ENCODE data around the gene TRPM3.
"Not testable (repeated sequence)": the region's sequence is repeated elsewhere in the genome, so short reads cannot be mapped to it uniquely, and the experiment has no call there.

Gene TRPM3

GRCh38 chr9:70746760-70747159 is 374.7 kb downstream of the TRPM3 start:
- peak; percentile 11 for DNase-seq

DNA sequence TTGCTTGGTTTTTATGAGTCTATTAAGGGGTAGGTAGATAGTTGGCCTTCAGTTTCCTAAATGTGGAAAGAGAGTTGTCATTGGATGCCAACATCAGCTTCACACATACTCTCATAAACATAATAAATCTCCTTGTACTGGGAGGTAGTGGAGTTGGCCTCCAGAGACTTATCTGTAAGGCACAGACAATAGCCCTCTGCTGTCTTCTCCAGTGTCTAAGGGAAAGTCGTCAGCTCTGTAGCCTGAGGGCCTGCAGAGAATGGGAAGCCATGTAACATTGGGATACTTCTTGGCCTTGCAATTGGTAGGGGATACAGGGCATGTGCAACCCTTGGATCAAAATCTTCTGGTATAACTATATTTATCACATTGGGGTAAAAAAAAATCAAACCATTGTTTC is 375.1 kb downstream of the TRPM3 start:
- no peak for DNase-seq

DNA sequence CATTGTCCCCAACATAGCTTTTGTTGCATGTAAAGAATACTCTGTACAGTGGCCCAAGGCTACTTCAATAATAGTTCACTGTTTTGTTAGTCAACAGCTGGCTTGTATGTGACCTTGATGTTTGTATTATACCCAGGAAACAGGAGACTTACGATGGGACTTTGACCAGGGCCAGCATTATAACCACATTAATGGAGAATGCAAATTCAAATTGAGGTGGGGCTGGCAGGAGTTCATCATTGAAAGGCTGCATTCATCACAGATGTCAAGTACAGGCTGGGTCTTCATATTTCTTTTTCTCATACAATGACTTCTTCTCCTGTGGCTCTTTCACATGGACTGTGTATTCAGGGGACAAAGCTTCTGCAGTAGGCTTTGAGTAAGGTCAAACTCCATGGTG is 396.6 kb downstream of the TRPM3 start:
- not testable (repeated sequence) for DNase-seq

- not testable (repeated sequence) for DNase-seq
These were observed 397.4 kb downstream of the TRPM3 start for GRCh38 chr9:70724025-70724424.

DNA sequence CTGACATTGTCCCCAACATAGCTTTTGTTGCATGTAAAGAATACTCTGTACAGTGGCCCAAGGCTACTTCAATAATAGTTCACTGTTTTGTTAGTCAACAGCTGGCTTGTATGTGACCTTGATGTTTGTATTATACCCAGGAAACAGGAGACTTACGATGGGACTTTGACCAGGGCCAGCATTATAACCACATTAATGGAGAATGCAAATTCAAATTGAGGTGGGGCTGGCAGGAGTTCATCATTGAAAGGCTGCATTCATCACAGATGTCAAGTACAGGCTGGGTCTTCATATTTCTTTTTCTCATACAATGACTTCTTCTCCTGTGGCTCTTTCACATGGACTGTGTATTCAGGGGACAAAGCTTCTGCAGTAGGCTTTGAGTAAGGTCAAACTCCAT is 414.6 kb downstream of the TRPM3 start:
- DNase-seq = not testable (repeated sequence)

DNA sequence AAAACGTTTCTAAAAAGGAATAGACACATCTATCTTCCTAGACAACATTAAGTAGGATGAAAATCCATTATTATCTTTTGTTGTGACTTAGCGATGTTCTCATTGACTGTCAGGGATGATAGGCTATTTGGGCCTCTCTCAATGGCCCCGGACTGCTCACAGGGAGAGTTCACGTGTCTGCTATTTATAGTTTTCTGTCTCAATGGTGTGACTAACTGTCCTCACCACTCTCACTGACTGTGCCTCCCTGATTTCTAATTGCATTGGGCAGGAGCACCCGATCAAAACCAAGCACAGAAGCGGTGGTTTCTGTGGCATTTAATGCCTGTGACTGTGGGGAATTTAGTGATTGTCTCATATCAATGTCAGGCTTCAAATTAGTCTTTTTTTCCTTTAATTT is 420.3 kb downstream of the TRPM3 start:
- DNase-seq = no peak

DNA sequence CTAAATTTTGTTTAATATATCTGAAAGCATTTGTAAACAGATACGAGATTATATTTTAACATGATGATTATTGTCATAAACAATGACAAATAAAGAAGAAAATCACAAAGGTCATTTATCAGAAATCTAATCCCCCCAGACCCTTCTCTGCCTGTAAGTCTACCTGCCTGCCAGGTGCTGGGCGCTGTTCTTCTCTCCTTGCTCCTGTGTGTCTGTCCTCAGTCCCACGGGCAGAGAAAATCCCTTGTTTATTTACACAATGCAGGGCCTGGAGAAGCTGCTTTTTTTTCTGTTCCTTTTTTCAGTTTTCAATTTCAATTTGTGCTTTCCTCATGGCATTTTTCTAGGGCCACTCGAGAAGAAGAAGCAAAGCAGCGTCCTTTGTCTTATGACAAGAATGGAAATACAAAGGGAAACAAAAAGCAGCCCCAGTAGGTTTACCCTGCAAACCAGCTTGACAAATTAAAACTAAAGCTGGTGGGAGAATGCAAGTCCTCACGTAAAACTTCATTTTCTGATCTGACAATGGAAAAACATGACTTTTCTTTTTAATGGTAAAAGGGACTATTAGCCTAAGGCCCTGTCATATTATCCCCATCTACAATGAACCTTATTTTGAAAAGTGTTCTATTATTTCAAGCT is 424.6 kb downstream of the TRPM3 start:
- no peak for DNase-seq

- DNase-seq = no peak
These were observed 426.7 kb downstream of the TRPM3 start for GRCh38 chr9:70694758-70695157.

- DNase-seq = no peak
These were observed 428.2 kb downstream of the TRPM3 start for GRCh38 chr9:70693186-70693585.

GRCh38 chr9:70692431-70692830 is 429.0 kb downstream of the TRPM3 start:
- DNase-seq = no peak

GRCh38 chr9:70688704-70689103 is 432.7 kb downstream of the TRPM3 start:
- DNase-seq = no peak

DNA sequence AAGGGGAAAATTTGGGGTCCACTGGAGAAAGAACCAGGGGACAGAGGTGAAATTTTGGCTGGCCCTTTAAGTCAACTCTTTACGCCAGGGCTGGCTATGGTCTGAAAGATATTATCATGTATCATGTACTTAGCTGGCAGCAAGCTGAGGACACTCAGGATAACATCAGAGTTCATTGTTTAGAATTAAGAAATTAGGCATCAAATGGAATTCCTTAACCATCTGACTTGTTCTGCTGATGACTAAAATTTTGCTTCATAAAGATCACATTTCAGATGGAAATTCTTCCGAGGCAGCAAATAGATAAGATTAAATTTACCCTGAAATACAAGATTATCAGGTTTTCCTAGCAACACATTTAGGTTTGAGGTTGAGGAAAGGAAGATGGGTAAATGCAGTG is 437.6 kb downstream of the TRPM3 start:
- no peak for DNase-seq

DNA sequence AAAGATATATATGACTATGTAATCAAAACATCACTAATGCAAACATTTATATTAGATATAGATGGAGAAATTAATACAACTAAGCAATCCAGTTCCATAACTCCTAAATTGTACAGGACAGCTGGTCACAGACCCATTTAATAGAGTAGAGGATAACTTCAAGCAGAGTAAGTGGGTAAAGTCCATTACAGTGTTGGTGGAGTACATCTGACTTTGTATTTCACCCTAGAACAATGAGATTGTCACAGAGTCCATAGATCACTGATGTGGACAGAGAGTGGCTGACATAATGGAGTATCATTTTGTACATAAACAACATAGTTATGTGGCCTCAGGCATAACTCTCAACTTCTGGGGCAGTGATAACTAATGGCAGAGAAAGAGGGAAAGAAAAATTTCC is 439.1 kb downstream of the TRPM3 start:
- no peak for DNase-seq

- no peak for DNase-seq
These were observed 441.6 kb downstream of the TRPM3 start for GRCh38 chr9:70679845-70680244.

- DNase-seq = no peak
These were observed 443.3 kb downstream of the TRPM3 start for GRCh38 chr9:70678153-70678552.

DNA sequence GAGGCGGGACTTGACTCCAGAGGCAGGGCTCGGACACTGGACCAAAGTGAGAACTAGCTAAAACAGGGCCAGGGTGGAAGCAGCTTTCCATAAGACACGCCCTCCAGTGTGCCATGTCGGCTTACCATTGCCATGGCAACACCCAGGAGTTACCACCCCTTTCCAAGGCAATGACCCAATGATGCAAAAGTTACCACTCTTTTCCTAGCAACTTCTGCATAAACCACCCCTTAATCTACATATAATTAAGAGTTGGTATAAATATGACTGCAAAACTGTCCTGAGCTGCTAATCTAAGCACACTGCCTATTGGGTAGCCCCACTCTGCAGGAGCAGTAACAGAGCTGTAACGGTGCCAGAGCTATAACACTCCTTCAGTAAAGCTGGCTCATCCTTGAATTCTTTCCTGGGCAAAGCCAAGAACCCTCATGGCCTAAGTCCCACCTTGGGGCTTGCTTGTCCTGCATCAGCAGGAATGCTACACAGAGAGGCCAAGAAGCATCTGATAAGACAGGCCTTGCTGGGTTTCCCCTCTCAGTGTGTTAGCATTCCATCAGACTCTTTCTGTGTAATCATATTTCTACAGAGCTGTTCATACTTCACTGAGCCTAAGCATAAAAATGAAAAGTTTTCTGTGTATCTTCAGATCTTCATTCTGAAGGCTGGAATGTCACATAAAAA is 444.2 kb downstream of the TRPM3 start:
- no peak for DNase-seq

GRCh38 chr9:70675868-70676370 is 445.5 kb downstream of the TRPM3 start:
- DNase-seq = no peak

GRCh38 chr9:70673844-70674243 is 447.6 kb downstream of the TRPM3 start:
- no peak for DNase-seq

GRCh38 chr9:70672161-70672649 is 449.2 kb downstream of the TRPM3 start:
- DNase-seq = peak; percentile 37

DNA sequence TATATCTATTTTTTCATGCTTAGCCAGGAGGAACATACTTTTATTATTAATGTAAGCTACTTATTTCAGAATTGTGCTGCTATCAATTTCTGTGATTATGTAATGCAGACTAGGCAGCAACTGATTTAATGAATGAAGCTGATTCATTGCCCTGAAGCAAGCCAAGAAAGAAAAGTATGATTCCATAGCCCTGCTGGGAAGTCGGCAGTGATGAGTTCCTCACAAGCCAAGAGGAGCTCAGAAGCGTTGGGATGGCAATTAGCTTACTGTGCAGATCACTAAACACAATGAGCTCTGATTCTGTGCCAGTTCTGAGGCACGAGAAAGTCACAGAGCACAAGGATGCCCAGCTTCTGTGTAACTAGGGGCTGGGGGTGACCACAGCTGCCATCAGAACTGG is 452.7 kb downstream of the TRPM3 start:
- DNase-seq = no peak

- DNase-seq = no peak
These were observed 462.7 kb downstream of the TRPM3 start for GRCh38 chr9:70658765-70659164.

GRCh38 chr9:70656281-70656680 is 465.1 kb downstream of the TRPM3 start:
- DNase-seq = no peak

DNA sequence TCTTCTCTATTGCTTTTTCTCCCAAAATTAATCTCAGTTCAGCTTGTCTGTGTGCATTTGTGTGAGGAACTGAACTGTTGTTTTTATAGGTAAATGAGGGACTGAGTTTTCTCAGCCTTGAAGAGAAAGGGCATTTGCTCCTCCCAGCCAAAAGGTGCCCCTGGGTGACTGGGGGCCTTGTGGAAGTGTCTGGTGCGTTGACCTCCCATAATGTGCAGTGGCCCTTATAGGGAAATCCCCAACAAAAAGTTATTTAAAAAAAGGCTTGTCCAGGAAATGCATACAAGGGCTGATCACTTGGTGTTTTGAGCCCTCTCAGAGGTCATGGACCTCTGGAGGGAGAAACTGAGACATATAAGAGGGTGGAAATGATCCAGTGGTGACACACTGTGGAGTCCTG is 467.3 kb downstream of the TRPM3 start:
- no peak for DNase-seq

GRCh38 chr9:70644627-70645026 is 476.8 kb downstream of the TRPM3 start:
- not testable (repeated sequence) for DNase-seq
